22Rv1 (cell line): Measurements from ENCODE around the gene SLC5A1.
"Not testable (repeated sequence)": the region's sequence is repeated elsewhere in the genome, so short reads cannot be mapped to it uniquely, and the experiment has no call there.

Experiments
- ZFX ChIP-seq: fragments of 450-650 bp; IDR thresholded peaks from 2 replicates; pipeline ENCODE4 v1.6.1; 2017; ENCODE audit warnings: antibody characterized with exemption, borderline replicate concordance
- TF ChIP-seq, protein P1 (sequence below): fragments of 450-650 bp; IDR thresholded peaks from 2 replicates; pipeline ENCODE4 v1.5.1; 2017; ENCODE audit warnings: mild to moderate bottlenecking

GRCh38 chr22:32154727-32155126, 111.7 kb downstream of the SLC5A1 start:
- TF ChIP-seq, protein P1, sequence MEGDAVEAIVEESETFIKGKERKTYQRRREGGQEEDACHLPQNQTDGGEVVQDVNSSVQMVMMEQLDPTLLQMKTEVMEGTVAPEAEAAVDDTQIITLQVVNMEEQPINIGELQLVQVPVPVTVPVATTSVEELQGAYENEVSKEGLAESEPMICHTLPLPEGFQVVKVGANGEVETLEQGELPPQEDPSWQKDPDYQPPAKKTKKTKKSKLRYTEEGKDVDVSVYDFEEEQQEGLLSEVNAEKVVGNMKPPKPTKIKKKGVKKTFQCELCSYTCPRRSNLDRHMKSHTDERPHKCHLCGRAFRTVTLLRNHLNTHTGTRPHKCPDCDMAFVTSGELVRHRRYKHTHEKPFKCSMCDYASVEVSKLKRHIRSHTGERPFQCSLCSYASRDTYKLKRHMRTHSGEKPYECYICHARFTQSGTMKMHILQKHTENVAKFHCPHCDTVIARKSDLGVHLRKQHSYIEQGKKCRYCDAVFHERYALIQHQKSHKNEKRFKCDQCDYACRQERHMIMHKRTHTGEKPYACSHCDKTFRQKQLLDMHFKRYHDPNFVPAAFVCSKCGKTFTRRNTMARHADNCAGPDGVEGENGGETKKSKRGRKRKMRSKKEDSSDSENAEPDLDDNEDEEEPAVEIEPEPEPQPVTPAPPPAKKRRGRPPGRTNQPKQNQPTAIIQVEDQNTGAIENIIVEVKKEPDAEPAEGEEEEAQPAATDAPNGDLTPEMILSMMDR: not testable (repeated sequence)
- TF ChIP-seq ZFX: not testable (repeated sequence)
